ENCODE measurements around the gene RSF1.

- no peak for TF ChIP-seq EZH2 (IDR thresholded peaks at IDR 0.05; ENCODE audit: low read depth, unreplicated experiment)
- no peak for TF ChIP-seq CTCF (conservative IDR thresholded peaks at IDR 0.05; ENCODE audit: low read depth in 2 of 2)
- TF ChIP-seq REST (IDR thresholded peaks at IDR 0.05; ENCODE audit: unreplicated experiment) = no peak
- no peak for TF ChIP-seq POLR2AphosphoS5 (IDR thresholded peaks at IDR 0.05; ENCODE audit: low read depth)
- no peak for TF ChIP-seq NANOG (IDR thresholded peaks at IDR 0.05; ENCODE audit: borderline replicate concordance)
- no peak for TF ChIP-seq EZH2phosphoT487 (IDR thresholded peaks at IDR 0.05; ENCODE audit: unreplicated experiment)
- TF ChIP-seq CREB1 (CRISPR knock-in tag; IDR thresholded peaks at IDR 0.05; ENCODE audit: low read depth) = no peak
Measured at GRCh38 chr11:77758331-77758730, 62.2 kb downstream of the RSF1 start.

Measured in GM23338 (cell line).